ENCODE data around the gene KCNV2. TPM values are rescaled to one million over a fixed set of nuclear protein-coding genes. Genes with fewer than 3 reads are reported as not detected.

The KCNV2 gene
- total RNA-seq, 4 donors from 2014 or later: not detected

DNA sequence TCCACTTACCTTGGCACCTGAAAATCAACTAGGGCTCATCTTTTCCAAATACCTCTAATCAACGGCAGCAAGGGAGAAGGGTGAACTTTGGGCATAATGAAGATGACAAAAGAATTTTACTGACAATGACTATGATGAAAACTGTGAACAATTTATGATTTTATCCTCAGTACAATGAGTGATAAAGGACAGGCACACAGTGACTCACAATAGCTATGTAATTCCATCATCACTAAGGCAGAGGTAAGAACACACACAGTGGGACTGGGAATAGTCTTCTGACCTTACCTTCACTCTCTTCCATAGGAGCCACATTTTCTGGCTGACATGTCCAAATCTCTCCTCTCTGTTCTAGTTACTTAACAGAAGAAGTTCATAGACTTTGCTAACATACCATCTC, 26.1 kb upstream of the KCNV2 start:
- Histone ChIP-seq H3K36me3 (no peaks in the 10 kb centered on the region), H3K27ac (no peak overlapping the region), H3K4me3 (no peak overlapping the region), H3K4me1 (no peaks in the 10 kb centered on the region), H3K27me3 (no peaks in the 10 kb centered on the region), H3K9me3 (no peaks in the 10 kb centered on the region)
- no peak for ATAC-seq
- no peak for TF ChIP-seq POLR2A (IDR thresholded peaks at IDR 0.05)
- TF ChIP-seq, protein P1, sequence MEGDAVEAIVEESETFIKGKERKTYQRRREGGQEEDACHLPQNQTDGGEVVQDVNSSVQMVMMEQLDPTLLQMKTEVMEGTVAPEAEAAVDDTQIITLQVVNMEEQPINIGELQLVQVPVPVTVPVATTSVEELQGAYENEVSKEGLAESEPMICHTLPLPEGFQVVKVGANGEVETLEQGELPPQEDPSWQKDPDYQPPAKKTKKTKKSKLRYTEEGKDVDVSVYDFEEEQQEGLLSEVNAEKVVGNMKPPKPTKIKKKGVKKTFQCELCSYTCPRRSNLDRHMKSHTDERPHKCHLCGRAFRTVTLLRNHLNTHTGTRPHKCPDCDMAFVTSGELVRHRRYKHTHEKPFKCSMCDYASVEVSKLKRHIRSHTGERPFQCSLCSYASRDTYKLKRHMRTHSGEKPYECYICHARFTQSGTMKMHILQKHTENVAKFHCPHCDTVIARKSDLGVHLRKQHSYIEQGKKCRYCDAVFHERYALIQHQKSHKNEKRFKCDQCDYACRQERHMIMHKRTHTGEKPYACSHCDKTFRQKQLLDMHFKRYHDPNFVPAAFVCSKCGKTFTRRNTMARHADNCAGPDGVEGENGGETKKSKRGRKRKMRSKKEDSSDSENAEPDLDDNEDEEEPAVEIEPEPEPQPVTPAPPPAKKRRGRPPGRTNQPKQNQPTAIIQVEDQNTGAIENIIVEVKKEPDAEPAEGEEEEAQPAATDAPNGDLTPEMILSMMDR (IDR thresholded peaks at IDR 0.05): no peak
- no peak for TF ChIP-seq EP300 (IDR thresholded peaks at IDR 0.05)
- no peak for TF ChIP-seq POLR2AphosphoS5 (IDR thresholded peaks at IDR 0.05)
- WGBS, 2 donors (ENCODE audit: low coverage in 1 of 2): 71 to 82% methylated on average over 1 of the region's 1 CpG

DNA sequence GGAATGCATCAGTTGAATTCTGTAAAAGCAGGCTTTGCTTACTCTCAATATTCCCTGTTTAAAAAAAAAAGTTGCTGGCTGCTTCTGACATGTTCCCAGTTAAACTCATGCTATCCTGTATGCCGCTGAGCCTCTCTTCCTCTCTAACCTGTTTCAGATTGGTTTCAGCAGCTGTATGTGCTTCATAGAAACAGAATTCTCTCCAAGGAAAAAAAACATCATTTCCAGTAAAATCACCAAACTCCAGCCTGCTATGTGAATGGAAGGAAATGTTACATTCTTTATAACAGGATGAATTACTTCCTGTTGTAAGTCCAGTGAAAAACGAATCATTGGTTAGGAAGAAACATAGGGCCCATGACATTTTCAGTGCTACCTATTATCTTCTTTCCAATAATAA, 25.7 kb upstream of the KCNV2 start:
- Histone ChIP-seq H3K4me1 (no peaks in the 10 kb centered on the region), H3K27me3 (no peaks in the 10 kb centered on the region), H3K36me3 (no peaks in the 10 kb centered on the region), H3K27ac (no peak overlapping the region), H3K4me3 (no peak overlapping the region), H3K9me3 (no peaks in the 10 kb centered on the region)
- TF ChIP-seq EP300 (IDR thresholded peaks at IDR 0.05): no peak
- TF ChIP-seq, protein P1 (IDR thresholded peaks at IDR 0.05): no peak
- TF ChIP-seq POLR2AphosphoS5 (IDR thresholded peaks at IDR 0.05): no peak
- no peak for TF ChIP-seq POLR2A (IDR thresholded peaks at IDR 0.05)
- WGBS, 2 donors (ENCODE audit: low coverage in 1 of 2): 43 to 57% methylated on average over 2 of the region's 2 CpGs
- no peak for ATAC-seq

DNA sequence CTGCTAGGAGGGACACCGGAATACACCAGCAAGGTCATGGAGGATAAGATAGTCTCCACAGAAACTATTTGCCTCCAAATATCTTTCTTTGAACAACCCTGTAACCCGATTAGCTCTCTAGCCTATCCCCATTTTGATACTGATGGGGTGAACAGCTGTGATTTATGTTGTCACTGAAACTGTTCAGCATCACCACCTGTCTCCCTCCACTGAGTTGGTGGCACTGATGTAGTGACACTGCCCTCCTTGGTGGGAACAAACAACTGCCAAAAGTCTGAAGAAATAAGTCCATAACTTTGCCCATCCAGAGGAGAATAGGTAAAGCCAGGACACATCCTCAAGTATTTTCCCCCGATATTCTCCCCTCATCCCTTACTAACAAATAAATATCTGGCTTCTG, 24.3 kb upstream of the KCNV2 start:
- ATAC-seq: no peak
- no peaks in the 10 kb centered on the region for H3K4me1 ChIP-seq
- WGBS, 2 donors (ENCODE audit: low coverage in 1 of 2): 100% methylated on average over 2 to 3 of the region's 3 CpGs
- H3K9me3 ChIP-seq: no peaks in the 10 kb centered on the region
- no peak overlapping the region for H3K27ac ChIP-seq
- no peaks in the 10 kb centered on the region for H3K36me3 ChIP-seq
- no peaks in the 10 kb centered on the region for H3K27me3 ChIP-seq
- TF ChIP-seq EP300 (IDR thresholded peaks at IDR 0.05): no peak
- no peak for TF ChIP-seq POLR2AphosphoS5 (IDR thresholded peaks at IDR 0.05)
- no peak overlapping the region for H3K4me3 ChIP-seq

DNA sequence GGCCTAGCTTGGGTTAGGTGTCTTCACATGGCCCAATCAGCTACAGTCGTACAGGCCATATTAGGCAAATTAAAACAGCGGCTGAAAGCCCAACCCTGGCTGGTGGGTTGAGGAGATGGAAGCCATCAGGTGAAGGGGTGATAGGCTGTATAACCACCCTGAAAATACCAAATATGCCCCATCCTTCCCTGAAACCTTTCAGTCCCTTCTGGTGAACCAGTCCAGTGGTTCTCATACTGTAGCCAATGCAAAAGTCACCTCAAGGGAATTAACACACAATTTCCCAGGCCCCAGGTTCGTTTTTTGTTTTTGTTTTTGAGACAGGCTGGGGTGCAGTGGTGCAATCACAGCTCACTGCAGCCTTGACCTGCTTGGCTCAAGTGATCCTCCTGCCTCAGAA, 19.8 kb upstream of the KCNV2 start:
- no peak overlapping the region for H3K4me3 ChIP-seq
- H3K36me3 ChIP-seq: no peaks in the 10 kb centered on the region
- H3K27ac ChIP-seq: no peak overlapping the region
- no peaks in the 10 kb centered on the region for H3K4me1 ChIP-seq
- TF ChIP-seq, protein P1 (IDR thresholded peaks at IDR 0.05): no peak
- TF ChIP-seq POLR2A (IDR thresholded peaks at IDR 0.05) (no peak), EP300 (IDR thresholded peaks at IDR 0.05) (no peak), POLR2AphosphoS5 (IDR thresholded peaks at IDR 0.05) (no peak)
- no peaks in the 10 kb centered on the region for H3K27me3 ChIP-seq
- ATAC-seq: no peak
- 70% methylated on average over 2 to 3 of the region's 3 CpGs for WGBS, 2 donors (ENCODE audit: low coverage in 1 of 2)
- H3K9me3 ChIP-seq: no peaks in the 10 kb centered on the region

DNA sequence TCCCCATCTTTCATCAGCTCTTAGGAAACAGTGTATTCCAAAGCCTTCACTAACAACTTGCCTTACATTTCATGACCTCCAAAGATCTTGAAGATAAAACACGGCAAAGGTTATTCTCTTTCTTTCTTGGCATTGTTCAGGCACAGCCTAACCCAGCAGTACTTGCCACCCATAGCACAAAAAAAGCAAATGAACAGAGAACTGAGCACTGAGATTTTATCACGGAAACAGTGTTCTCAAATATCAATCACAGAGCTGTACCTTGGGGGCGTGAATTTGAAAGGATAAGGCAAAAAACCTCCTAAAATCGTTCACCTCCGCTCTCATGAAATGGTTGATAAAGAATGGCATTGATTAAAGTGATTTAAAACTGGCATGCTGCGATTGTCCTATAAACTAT, 16.9 kb upstream of the KCNV2 start:
- H3K4me3 ChIP-seq: no peak overlapping the region

More for the DNA sequence above, 16.9 kb upstream of the KCNV2 start:
- Histone ChIP-seq H3K27ac (no peak overlapping the region), H3K27me3 (no peaks in the 10 kb centered on the region), H3K36me3 (no peaks in the 10 kb centered on the region), H3K9me3 (no peaks in the 10 kb centered on the region), H3K4me1 (no peaks in the 10 kb centered on the region)
- WGBS, 2 donors (ENCODE audit: low coverage in 1 of 2): 76 to 81% methylated on average over 6 of the region's 6 CpGs
- TF ChIP-seq EP300 (IDR thresholded peaks at IDR 0.05) (no peak), POLR2AphosphoS5 (IDR thresholded peaks at IDR 0.05) (no peak), POLR2A (IDR thresholded peaks at IDR 0.05) (no peak)
- TF ChIP-seq, protein P1 (IDR thresholded peaks at IDR 0.05): no peak
- no peak for ATAC-seq

Measured in gastroesophageal sphincter (tissue), 4 donors.